ENCODE data around the gene GPR101. TPM values are rescaled to one million over a fixed set of nuclear protein-coding genes. Genes with fewer than 3 reads are reported as not detected.

The GPR101 gene
- total and polyA plus RNA-seq, 9 of the 15 experiments (the other 6 are each of a cell fraction or from before 2014, with no cell fraction given), result not detected

DNA sequence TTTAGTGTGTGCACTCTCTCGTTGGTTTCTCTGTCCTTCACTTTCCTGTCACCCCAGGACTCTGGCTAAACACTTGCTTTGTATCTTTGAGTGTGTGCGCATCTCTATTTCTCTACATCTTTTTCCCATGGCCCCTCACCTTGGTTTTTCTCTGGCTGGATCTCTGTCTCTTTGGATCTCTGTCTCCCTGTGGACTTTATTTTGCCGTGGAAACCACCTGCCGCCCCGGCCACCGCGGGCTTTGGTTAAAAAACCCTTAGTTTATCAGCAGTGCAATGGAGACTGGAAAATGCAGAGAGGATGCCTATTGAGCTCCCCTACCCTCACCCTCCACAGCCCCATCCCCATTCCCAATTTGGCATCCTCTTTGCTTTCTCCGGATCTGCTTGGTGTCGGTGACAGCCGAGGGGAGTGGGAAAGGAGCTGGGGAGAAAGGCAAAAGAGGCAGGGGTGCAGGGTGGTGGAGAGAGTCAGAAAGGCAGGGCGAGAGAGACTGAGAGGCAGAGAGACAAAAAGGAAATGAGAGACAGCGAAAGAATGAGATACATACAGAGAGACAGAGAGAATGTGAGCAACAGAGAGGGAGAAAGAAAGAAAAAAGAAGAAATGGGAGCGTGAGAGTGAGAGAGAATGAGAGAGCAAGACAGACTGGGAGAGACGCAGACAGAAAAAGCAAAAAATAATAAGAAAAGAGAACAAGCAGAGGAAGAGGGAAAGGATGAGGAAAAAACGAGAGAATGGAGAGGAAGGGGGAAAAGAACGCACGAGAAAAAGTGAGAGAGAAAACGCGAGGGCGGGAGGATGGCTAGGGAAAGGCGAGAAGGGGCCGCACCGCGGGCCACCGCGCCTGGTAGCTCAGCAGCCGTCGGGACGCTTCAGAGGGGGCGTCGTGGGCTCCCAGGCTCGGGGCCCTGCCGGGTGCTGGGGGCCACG is 688 bp downstream of the GPR101 start:
- in situ Hi-C loops (cut with MboI), result no loop called here
- FAIRE-seq (no peak), ATAC-seq (no peak), DNase-seq (ENCODE audit: extremely low read depth in 1 of 4, low spot score in 3 of 4) (no peak)
- TF ChIP-seq, protein P1, sequence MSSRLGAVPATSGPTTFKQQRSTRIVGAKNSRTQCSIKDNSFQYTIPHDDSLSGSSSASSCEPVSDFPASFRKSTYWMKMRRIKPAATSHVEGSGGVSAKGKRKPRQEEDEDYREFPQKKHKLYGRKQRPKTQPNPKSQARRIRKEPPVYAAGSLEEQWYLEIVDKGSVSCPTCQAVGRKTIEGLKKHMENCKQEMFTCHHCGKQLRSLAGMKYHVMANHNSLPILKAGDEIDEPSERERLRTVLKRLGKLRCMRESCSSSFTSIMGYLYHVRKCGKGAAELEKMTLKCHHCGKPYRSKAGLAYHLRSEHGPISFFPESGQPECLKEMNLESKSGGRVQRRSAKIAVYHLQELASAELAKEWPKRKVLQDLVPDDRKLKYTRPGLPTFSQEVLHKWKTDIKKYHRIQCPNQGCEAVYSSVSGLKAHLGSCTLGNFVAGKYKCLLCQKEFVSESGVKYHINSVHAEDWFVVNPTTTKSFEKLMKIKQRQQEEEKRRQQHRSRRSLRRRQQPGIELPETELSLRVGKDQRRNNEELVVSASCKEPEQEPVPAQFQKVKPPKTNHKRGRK (tag; IDR thresholded peaks at IDR 0.05), result peak; percentile 52; the same call in 1 of the 2 replicates
- no peak for TF ChIP-seq CAMTA2 (CRISPR knock-in tag; conservative IDR thresholded peaks at IDR 0.05)
- TF ChIP-seq, protein P2, sequence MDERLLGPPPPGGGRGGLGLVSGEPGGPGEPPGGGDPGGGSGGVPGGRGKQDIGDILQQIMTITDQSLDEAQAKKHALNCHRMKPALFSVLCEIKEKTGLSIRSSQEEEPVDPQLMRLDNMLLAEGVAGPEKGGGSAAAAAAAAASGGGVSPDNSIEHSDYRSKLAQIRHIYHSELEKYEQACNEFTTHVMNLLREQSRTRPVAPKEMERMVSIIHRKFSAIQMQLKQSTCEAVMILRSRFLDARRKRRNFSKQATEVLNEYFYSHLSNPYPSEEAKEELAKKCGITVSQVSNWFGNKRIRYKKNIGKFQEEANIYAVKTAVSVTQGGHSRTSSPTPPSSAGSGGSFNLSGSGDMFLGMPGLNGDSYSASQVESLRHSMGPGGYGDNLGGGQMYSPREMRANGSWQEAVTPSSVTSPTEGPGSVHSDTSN (CRISPR knock-in tag; IDR thresholded peaks at IDR 0.05; ENCODE audit: low read depth), result no peak
- TF ChIP-seq, protein P2 (tag; conservative IDR thresholded peaks at IDR 0.05; ENCODE audit: low read depth), result no peak
- no peak for TF ChIP-seq RFX5 (IDR thresholded peaks at IDR 0.05; ENCODE audit: low read depth, low read length)
- TF ChIP-seq, protein P3, sequence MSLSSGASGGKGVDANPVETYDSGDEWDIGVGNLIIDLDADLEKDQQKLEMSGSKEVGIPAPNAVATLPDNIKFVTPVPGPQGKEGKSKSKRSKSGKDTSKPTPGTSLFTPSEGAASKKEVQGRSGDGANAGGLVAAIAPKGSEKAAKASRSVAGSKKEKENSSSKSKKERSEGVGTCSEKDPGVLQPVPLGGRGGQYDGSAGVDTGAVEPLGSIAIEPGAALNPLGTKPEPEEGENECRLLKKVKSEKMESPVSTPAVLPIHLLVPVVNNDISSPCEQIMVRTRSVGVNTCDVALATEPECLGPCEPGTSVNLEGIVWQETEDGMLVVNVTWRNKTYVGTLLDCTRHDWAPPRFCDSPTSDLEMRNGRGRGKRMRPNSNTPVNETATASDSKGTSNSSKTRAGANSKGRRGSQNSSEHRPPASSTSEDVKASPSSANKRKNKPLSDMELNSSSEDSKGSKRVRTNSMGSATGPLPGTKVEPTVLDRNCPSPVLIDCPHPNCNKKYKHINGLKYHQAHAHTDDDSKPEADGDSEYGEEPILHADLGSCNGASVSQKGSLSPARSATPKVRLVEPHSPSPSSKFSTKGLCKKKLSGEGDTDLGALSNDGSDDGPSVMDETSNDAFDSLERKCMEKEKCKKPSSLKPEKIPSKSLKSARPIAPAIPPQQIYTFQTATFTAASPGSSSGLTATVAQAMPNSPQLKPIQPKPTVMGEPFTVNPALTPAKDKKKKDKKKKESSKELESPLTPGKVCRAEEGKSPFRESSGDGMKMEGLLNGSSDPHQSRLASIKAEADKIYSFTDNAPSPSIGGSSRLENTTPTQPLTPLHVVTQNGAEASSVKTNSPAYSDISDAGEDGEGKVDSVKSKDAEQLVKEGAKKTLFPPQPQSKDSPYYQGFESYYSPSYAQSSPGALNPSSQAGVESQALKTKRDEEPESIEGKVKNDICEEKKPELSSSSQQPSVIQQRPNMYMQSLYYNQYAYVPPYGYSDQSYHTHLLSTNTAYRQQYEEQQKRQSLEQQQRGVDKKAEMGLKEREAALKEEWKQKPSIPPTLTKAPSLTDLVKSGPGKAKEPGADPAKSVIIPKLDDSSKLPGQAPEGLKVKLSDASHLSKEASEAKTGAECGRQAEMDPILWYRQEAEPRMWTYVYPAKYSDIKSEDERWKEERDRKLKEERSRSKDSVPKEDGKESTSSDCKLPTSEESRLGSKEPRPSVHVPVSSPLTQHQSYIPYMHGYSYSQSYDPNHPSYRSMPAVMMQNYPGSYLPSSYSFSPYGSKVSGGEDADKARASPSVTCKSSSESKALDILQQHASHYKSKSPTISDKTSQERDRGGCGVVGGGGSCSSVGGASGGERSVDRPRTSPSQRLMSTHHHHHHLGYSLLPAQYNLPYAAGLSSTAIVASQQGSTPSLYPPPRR (CRISPR knock-in tag; IDR thresholded peaks at IDR 0.05; ENCODE audit: borderline replicate concordance), result no peak
- TF ChIP-seq ZNF436 (CRISPR knock-in tag; IDR thresholded peaks at IDR 0.05), result no peak
- 8% methylated on average over 28 of the region's 34 CpGs for WGBS (ENCODE audit: insufficient coverage, low coverage, missing lambda C conversion rate)
- no peak overlapping the region for H3K4me3 ChIP-seq
- BruUV-seq (replicated peaks), result no TSS peak
- no peaks in the 10 kb centered on the region for H3K9me1 ChIP-seq (ENCODE audit: control insufficient read depth, insufficient read depth, low read length)
- H2AFZ ChIP-seq (ENCODE audit: low read depth, low read length), result no peak overlapping the region
- H3K27ac ChIP-seq (ENCODE audit: extremely low read depth, low read depth, low read length), result no peak overlapping the region
- no peaks in the 10 kb centered on the region for H3K9me3 ChIP-seq (replicated peaks; ENCODE audit: control insufficient read depth, insufficient read depth, low read depth, low read length)
- ChIA-PET CTCF (ENCODE audit: low intra/inter-chr PET ratio) (no interaction called here), POLR2A (no interaction called here)
- H3K4me1 ChIP-seq (replicated peaks in 1 of 2; ENCODE audit: control insufficient read depth in 2 of 2, insufficient read depth in 2 of 2, low read length in 2 of 2), result peaks cover 0 to 19% of the 10 kb centered on the region in 2 experiments; a peak in 3 of 5 replicates
- no peak overlapping the region for H3K4me2 ChIP-seq (ENCODE audit: insufficient read depth, low read length)
- H3K27me3 ChIP-seq (ENCODE audit: control insufficient read depth in 2 of 2, insufficient read depth in 2 of 2, low read length in 2 of 2), result peaks cover 16 to 51% of the 10 kb centered on the region in 2 experiments; a peak in 4 of 5 replicates
- H4K20me1 ChIP-seq (replicated peaks; ENCODE audit: control insufficient read depth, insufficient read depth, low read length), result no peaks in the 10 kb centered on the region
- H3K36me3 ChIP-seq (ENCODE audit: control insufficient read depth, insufficient read depth, low read length), result no peaks in the 10 kb centered on the region
- intact Hi-C loops (cut with micrococcal nuclease), result no loop called here
- H3K79me2 ChIP-seq (ENCODE audit: control insufficient read depth, insufficient read depth, low read length), result no peaks in the 10 kb centered on the region
- H3K9ac ChIP-seq (ENCODE audit: insufficient read depth in 1 of 2, low read depth in 2 of 2, low read length in 2 of 2), result no peak overlapping the region
